OCI-LY3 (cell line): Measurements from ENCODE around the gene SLC8A1.

Experiments
- H2AFZ ChIP-seq: fragments of 200-600, 300-600 bp; shearing (Covaris generic); 2 replicates; pipeline ENCODE4 v1.6.0; 2014; ENCODE audit warnings: antibody characterized with exemption, low read depth, low read length
- H3K27ac ChIP-seq: fragments of 200-600, 300-600 bp; sonication (generic); 2 replicates; pipeline ENCODE4 v1.5.1; 2014; ENCODE audit warnings: mild to moderate bottlenecking, low read length, moderate library complexity, mixed read lengths
- H3K27me3 ChIP-seq: fragments of 200-600, 300-600 bp; sonication (generic); 2 replicates; pipeline ENCODE4 v1.6.1; 2014; ENCODE audit warnings: low read depth, low read length, mixed read lengths
- H3K36me3 ChIP-seq: fragments of 200-600, 300-600 bp; sonication (generic); replicated peaks from 2 replicates; pipeline ENCODE3; 2014; ENCODE audit warnings: low read depth, low read length, mixed read lengths
- H3K4me1 ChIP-seq: fragments of 300-600, 200-600 bp; sonication (generic); 2 replicates; pipeline ENCODE4 v1.6.1; 2014; ENCODE audit warnings: low read length, mixed read lengths
- H3K4me2 ChIP-seq: fragments of 200-600, 300-600 bp; sonication (generic); 2 replicates; pipeline ENCODE4 v1.6.1; 2014; ENCODE audit warnings: low read length, mixed read lengths
- H3K4me3 ChIP-seq: fragments of 300-600, 200-600 bp; sonication (generic); 2 replicates; pipeline ENCODE4 v1.5.1; 2014; ENCODE audit warnings: antibody characterized with exemption, mild to moderate bottlenecking, low read length, moderate library complexity
- H3K79me2 ChIP-seq: fragments of 300-600, 200-600 bp; shearing (Covaris generic); 2 replicates; pipeline ENCODE4 v1.6.1; 2014; ENCODE audit warnings: mild to moderate bottlenecking, low read length, mixed read lengths
- H3K9ac ChIP-seq: fragments of 300-600, 200-600 bp; shearing (Covaris generic); 2 replicates; pipeline ENCODE4 v1.6.0; 2014; ENCODE audit warnings: mild to moderate bottlenecking, low read length, moderate library complexity
- H3K9me3 ChIP-seq: fragments of 200-600, 300-600 bp; shearing (Covaris generic); 2 replicates; pipeline ENCODE4 v1.6.1; 2014; ENCODE audit warnings: low read length, mixed read lengths; ENCODE audit not compliant: insufficient read depth
- H4K20me1 ChIP-seq: fragments of 200-600, 300-600 bp; sonication (generic); 2 replicates; pipeline ENCODE4 v1.6.1; 2016; ENCODE audit warnings: low read length, mixed read lengths; ENCODE audit not compliant: insufficient read depth
- CTCF ChIP-seq: fragments of 200-600, 300-600 bp; sonication (generic); IDR thresholded peaks from 2 replicates; pipeline ENCODE4 v1.5.1; 2014; ENCODE audit warnings: antibody characterized with exemption, low read length, low read depth
- EZH2phosphoT487 ChIP-seq: fragments of 200-600 bp; shearing (Covaris generic); IDR thresholded peaks from 2 replicates; pipeline ENCODE4 v1.6.1; 2018; ENCODE audit warnings: antibody characterized with exemption, mixed run types, low read depth

Gene SLC8A1

GRCh38 chr2:40384233-40384632 lies 67.7 kb downstream of the SLC8A1 start:
- Histone ChIP-seq H3K9ac (no peak overlapping the region), H4K20me1 (no peaks in the 10 kb centered on the region), H3K27ac (no peak overlapping the region), H3K4me2 (no peak overlapping the region), H2AFZ (no peak overlapping the region), H3K9me3 (peaks cover 15% of the 10 kb centered on the region; the same call in 1 of the 2 replicates), H3K36me3 (no peaks in the 10 kb centered on the region), H3K27me3 (no peaks in the 10 kb centered on the region), H3K4me3 (no peak overlapping the region), H3K4me1 (no peaks in the 10 kb centered on the region), H3K79me2 (no peaks in the 10 kb centered on the region)
- TF ChIP-seq CTCF (no peak), EZH2phosphoT487 (no peak)

GRCh38 chr2:40380721-40381120 lies 71.2 kb downstream of the SLC8A1 start:
- no peak overlapping the region for H3K4me2 ChIP-seq
- no peaks in the 10 kb centered on the region for H3K36me3 ChIP-seq
- H3K27me3 ChIP-seq: no peaks in the 10 kb centered on the region
- no peaks in the 10 kb centered on the region for H3K79me2 ChIP-seq
- no peak overlapping the region for H3K4me3 ChIP-seq
- no peak overlapping the region for H3K9ac ChIP-seq
- H3K4me1 ChIP-seq: no peaks in the 10 kb centered on the region
- no peaks in the 10 kb centered on the region for H4K20me1 ChIP-seq
- H2AFZ ChIP-seq: no peak overlapping the region
- H3K9me3 ChIP-seq: peaks cover 15% of the 10 kb centered on the region; the same call in 1 of the 2 replicates
- no peak for TF ChIP-seq CTCF
- TF ChIP-seq EZH2phosphoT487: no peak
- no peak overlapping the region for H3K27ac ChIP-seq

GRCh38 chr2:40380041-40380440 lies 71.8 kb downstream of the SLC8A1 start:
- Histone ChIP-seq H3K4me2 (no peak overlapping the region), H3K4me3 (no peak overlapping the region), H3K79me2 (no peaks in the 10 kb centered on the region), H2AFZ (no peak overlapping the region), H3K36me3 (no peaks in the 10 kb centered on the region), H4K20me1 (no peaks in the 10 kb centered on the region), H3K27me3 (no peaks in the 10 kb centered on the region), H3K4me1 (no peaks in the 10 kb centered on the region), H3K9me3 (peaks cover 15% of the 10 kb centered on the region; the same call in 1 of the 2 replicates), H3K9ac (no peak overlapping the region), H3K27ac (no peak overlapping the region)
- TF ChIP-seq CTCF (no peak), EZH2phosphoT487 (no peak)

- Histone ChIP-seq H3K4me3 (no peak overlapping the region), H3K79me2 (no peaks in the 10 kb centered on the region)
Measured at GRCh38 chr2:40374543-40375240, 77.2 kb downstream of the SLC8A1 start.

More at GRCh38 chr2:40374543-40375240, 77.2 kb downstream of the SLC8A1 start:
- Histone ChIP-seq H3K27ac (no peak overlapping the region), H3K4me2 (no peak overlapping the region), H4K20me1 (no peaks in the 10 kb centered on the region), H3K9me3 (no peaks in the 10 kb centered on the region), H2AFZ (no peak overlapping the region), H3K9ac (no peak overlapping the region), H3K4me1 (no peaks in the 10 kb centered on the region), H3K36me3 (no peaks in the 10 kb centered on the region), H3K27me3 (no peaks in the 10 kb centered on the region)
- TF ChIP-seq EZH2phosphoT487 (no peak), CTCF (no peak)
